Activated T-helper 9 cell treated with anti-CD3 and anti-CD28 coated beads, Interleukin-2, amount 50 U/mL, for 16 hours (primary cell): ENCODE data around the gene CLEC18B.
"Not testable (repeated sequence)": the region's sequence is repeated elsewhere in the genome, so short reads cannot be mapped to it uniquely, and the experiment has no call there.

Experiments used
- DNase-seq: peaks from one replicate; pipeline ENCODE4 v3.0.0-alpha.2; 2020; ENCODE audit warnings: low read depth

Gene CLEC18B

DNA sequence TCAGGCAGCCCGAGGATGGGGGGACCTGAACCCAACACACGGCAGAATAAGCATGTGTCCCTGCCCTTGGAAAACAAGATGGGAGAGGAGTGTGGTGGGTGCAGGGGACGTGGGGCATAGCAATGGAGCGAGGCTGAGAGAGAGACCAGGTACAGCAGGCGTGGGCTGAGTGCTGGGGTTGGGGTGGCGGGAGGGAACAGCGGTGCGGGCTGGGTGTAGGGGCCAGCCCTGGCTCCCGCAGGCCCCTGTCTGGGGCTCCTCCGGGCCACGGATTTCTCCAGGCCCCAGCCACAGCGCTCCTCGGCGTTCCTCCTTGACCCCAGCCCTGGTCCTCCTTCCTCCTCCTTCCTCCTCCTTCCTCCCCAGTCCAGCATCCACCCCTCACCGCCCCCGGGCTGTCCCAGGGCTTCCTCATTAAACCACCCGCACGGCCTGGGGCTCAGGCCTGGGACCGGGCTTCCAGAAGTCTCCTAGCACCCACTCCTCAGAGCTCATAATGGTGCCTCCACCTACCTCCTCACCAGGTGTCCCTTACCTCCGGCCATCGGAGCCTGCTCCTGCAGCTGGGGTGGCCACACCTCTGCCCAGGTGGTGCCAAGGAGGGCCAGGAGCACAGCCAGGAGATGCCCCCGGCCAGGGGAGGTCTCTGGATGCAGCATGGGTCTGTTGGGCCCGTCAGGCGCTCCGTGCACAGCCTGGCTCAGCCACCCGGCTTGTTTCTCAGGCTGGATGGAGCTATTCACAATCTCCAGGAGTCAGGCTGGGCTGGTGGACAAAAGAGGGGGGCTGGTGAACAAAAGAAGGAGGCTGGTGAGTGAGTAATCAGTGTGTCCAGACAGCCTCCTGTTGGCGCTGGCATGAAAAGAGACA lies at the start of gene CLEC18B:
Gene CLEC18B (minus strand): TSS at position 867 of the 870 bp plus-strand sequence. CDS start 208 bp downstream, at position 659.
- not testable (repeated sequence) for DNase-seq

DNA sequence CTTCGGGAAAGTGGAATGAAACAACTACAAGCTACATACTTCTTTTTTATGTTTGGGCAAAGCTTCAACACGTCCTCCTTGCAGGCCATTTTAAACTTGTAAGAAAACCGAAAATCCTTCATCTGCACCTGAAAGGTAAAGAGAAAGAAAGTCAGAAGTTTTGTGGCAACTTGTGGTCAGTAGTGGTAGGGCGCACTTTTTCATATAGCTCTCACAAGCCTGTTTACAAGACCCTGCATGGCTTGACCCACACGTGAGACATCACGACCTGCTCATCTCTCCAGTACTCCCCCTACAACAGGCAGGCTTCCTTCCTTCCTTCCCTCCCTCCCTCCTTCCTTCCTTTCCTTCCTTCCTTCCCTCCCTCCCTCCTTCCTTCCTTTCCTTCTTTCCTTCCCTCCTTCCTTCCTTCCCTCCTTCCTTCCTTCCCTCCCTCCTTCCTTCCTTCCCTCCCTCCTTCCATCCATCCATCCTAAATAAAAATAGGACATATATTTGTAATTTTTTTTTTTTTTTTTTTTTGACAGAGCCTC lies 48.7 kb upstream of the CLEC18B start:
- no peak for DNase-seq

DNA sequence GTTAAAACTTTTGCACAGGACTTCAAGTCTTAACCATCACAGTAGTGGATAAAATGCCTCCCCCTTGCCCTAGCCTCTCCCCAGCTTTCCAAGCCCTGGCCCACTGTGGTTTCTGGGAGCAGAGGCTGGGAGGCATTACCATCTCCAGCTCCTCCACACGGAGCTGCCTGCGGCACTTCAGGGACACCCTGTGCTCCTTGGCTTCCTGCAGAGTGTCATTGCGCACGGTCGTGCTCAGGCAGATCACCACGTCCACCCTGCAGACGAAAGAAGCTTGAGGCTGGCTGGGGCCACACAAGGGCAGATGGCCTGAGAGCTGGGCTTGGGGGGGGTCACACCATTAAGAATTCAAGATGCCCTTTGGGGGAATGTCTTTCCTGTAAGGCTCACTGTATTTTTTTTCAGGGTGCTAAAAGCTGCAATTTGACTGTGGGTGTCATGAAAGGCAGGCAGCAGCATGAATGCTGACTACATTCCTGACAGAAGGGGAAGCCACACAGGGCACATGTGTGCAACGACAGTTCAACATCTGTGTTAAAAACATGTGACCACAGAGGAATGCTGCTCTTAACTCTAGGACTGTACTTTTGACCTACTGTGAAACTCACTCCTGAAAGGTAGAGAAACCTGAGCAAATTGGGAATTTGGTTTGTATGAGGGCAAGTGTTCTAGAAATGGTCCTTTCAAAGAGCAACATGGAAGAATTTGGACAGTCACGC lies 47.7 kb upstream of the CLEC18B start:
- DNase-seq: no peak

DNA sequence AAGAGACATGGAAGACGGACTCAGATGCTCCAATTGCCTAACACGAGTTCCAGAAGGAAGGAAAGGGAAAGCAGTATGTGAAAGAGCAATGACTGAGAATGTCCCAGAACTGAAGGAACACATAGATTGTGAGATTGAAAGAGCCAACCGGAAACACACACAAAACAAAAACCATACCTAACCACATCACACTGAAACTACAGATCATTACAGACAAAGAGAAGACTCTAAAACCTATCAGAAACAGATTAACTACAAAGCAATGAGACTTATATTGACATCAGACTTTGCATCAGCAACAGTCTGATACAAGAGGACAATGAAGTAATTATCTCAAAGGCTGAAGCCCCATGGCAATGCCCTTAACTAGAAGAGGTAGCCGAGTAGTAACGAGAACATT lies 45.6 kb upstream of the CLEC18B start:
- DNase-seq: no peak

DNA sequence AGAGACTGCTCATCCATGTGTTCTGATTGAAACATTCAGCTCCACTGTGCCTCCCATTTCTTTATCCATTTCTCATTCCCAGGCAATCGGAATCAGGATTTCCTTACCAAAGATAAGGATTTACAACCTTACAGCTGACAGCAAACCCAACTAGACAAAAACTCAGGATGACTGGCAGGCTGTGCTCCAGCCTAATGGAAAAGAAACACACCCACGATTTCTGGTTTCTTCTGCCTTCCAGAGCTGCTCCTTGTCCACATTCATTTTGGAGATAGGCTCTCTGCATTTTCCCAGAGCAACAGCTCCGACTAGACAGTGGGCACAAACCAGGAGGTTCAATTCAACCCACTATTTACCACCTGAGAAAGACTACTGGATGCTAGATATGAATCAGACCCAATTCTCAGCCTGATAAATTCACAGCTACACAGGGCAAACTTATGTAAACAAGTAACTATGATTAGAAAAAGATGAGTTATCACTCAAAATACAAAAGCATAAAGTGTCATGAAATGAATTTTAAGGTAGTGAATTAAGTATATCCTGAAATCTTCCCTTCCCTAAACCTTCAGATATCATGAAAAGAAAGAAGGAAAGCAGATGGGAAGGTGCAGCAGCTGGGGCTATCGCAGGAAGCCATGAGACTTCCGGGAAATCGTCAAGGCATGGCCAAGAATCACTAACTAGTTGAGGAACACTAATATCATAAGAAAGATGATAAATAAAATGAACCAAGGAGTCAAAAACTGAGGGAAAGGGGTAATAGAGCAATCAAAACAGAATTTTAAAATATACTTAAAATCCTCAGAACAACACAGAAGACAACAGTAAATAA lies 44.8 kb upstream of the CLEC18B start:
- DNase-seq: no peak

DNA sequence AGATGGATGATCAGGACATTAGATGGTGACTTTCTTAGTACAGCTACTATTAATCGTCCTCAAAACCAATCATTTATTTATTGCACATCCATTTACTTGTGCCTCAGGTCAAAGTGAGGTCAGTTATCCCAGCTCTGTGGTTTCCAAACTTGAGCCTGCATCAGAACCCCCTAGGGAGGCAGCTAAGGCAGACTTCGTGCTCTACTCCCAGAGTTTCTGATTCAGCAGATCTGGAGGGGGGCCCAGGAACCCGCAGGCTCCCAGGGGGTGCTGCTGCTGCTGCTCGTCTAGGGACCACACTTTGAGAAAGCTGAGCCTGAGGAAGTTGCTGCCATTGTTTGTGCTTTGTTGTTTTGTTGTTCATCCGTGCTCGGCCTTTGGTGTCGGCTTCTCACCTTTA lies 44.0 kb upstream of the CLEC18B start:
- DNase-seq: no peak

DNA sequence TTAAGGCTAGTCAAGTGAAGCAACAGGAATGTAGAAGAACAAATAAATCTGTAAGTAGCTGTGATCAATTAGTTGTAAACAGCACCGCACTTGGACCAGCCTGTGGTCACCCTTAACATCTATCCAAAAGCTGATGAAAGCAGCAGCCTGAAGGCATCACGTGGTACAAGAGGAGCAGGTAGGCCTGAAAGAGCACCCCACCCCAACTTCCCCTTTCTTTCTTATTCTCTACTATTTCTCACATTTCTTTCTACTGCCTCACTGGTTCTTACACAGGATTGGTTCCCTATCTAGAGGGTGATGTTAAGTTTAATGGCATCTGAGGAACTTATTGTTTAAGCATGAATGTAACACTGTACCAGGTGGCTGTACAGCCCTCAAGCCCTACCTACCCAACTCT lies 42.6 kb upstream of the CLEC18B start:
- no peak for DNase-seq

DNA sequence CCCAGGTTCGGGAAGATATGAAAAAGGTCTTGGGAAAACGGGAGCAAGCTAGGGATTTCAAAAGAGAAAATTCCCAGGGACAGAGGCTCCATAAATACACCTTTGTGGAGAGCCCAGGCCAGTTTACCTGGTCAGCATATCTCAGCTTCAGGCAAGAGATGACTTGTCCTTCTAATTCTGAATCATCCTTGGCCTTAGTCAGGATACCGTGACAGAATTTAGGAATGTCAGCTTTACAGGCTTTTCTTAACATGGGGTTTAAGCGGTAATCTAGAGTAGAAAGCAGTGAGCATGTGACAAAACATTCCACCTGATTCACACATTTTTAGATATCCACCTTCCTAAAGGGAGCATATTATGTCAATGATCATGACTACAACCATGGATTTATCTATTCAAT lies 41.1 kb upstream of the CLEC18B start:
- DNase-seq: no peak

DNA sequence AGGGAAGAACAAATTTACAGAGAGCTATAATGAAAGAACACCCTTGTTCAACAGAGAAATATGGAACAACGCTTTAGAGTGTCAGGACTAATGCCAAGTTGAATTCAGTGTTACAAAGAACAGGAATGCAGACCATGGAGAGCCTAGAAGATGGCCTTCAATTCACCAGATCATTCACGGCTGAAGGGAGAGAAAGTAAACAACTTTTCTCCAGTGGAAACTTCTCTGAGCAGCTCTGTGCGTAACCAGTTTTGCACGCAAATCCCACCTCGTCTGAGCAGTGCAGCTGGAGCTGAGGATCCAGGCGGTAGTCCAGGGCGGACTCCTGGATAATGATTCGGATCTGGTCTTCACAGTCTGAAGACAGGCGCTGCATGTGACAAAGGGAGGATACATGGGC lies 40.5 kb upstream of the CLEC18B start:
- no peak for DNase-seq

DNA sequence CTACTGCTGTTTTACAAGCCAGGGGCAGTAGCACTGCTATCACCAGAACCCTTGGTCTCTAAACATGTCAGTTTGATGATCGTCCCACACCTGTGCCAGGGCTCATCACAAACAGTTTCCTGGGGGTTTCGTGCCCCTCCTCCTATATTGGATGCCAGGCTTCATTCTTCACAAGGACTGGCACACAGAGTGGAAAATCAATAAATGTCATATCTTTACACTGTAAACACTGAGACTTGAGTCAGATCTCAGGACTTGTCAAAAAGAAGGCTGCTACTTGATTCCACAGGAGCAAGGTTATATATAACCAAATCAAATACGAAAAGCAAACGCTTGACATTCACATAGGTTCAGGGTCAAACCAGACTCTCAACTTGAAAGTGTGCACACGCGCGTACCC lies 39.3 kb upstream of the CLEC18B start:
- no peak for DNase-seq

DNA sequence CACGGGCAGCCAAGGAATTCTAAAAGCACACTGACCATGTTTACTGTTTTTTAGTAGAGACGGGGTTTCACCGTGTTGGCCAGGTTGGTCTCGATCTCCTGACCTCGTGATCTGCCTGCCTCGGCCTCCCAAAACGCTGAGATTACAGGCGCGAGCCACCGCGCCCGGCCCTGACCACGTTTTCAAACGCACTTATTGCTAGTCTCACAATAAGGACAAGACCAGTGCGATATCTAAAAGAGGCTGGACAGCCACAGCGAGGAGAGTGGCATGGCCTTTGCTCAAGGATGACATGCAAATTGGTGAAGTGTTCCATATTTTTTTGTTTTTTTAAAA lies 35.0 kb upstream of the CLEC18B start:
- no peak for DNase-seq

DNA sequence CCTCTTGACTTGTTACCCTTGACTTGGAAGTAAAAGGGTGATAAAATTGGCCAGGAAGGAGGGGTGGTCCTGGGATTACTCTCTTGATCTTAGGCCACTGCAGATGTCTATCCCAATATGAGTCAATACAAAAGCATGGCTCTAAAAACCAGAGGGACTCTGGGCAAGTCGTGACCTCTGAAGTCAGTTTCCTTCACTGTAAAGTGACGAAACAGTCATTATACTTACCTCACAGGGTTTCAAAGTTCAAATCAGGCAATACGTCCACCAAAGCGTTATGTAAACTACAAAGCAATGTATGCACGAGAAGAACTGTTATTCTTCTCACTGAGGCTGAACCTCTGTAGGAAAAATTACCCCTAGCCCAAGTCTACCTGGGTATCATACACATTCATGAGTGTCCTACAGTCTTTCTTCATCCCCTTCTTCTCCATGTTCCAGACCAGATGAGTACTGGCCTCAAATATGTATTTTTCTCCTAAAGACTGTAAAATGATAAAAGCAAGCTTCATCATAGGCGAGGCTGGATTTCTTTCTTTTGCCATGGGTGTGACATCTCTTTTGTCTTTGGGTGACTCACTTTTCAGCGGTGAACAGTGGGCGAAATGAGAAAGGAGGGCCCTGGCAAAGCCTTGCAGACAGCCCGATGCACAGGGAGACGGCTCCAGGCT lies 34.5 kb upstream of the CLEC18B start:
- DNase-seq: no peak

DNA sequence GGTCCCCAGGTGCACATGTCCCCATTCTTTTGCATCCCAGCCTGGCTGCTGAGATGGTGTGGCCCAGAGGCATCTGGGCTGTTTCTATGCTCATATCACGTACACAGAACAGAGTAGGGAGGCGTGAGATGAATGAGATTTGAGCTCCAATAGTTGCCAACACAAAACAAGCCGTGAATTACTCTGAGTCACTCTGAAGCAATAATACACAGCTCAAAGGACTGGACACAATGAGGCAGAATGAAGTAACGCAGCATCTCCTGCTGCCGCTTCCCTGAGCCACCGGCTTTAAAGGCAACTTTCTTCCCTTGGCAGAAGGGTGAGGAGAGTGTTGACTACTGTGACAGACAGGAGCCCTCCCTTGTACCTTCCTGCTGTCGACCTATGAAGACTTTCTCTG lies 33.9 kb upstream of the CLEC18B start:
- DNase-seq: no peak

DNA sequence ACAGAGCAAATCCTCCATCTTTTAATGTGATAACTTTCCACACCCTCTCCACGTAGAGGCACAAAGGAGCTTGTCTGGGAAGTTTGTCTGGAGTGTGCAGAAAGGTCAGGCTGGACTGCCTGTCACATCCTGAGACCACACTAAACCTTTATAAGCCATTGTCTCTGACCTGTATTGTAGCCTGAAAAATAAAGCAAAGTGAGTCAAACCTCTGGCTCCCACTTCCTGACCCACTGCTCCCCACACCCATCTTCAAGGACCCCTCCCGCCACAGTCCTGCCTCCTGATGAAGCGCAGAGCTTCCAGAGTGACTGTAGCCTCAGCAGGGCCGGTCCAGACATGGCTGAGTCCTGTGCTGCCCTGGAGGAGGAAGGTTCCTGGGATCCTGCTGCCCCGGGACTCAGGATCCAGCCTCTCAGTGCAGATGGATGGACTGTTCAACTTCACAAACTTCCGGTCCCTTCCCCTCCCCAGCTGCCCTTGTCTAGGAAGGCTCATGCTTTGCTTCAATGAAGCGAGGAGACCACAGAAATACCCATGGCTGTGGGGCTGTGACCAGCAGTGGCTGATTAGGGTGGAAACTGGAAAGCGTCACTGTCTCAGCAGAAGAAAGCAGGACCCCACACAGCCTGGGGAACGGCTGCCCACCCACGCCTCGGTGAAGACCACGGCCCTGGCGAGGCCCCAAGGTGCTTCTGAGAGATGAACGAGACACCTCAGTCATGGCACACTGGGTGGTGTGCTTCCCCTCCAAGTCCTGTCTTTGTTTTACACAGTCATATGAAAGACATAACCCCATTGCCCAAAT lies 30.9 kb upstream of the CLEC18B start:
- no peak for DNase-seq

DNA sequence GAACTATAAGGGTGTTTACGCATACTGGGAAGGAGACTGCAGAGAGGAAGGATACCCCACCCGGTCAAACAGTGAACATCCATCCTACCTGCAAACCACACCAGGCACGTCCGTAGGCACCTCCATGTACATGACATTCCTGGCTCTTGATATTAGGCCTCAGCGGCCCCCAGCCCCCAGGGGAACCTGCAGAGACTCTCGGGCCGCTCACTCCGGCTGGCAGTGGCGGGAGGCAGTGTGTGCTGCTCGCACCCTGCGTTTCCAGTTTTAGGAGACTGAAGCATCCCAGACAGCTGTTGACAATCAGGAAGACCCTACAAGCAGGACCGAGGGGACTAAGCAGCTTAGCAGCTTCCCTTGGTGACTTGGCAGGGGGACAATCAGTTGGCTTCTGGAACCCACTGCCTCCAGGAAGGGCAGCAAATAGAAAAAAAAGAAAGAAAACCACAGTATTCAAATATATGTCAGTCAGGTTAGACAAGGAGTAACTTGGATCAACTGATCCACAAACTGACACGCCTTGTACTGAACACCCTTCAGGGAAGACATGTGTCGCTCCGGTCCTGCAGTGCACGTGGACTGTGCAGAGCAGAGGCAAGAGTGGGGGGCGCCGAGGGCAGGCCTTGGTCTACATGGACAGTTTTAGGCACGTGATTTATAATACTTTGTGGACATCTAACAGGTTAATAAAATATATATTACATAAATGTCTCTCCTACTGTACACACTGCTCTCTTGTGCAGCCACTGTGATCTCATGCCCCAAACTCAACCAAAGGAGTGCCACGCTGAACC lies 29.9 kb upstream of the CLEC18B start:
- DNase-seq: no peak

DNA sequence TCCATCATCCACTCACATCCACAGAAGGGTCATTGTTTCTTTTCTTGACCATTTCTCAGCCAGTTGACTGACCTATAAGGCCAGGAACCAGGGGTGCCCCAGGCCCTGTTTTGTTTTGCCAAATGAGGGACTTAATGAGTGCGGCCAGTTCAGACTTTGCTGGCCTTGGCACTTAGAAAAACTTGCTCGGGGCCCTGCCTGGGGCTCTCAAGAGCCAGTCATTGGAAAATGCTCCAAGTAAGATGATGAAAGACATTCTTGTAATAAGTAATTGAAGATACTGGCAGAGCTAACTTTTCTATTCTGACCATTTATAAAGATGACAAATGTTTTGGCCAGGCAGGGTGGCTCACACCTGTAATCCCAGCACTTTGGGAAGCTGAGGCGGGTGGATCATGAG lies 29.0 kb upstream of the CLEC18B start:
- DNase-seq: no peak

DNA sequence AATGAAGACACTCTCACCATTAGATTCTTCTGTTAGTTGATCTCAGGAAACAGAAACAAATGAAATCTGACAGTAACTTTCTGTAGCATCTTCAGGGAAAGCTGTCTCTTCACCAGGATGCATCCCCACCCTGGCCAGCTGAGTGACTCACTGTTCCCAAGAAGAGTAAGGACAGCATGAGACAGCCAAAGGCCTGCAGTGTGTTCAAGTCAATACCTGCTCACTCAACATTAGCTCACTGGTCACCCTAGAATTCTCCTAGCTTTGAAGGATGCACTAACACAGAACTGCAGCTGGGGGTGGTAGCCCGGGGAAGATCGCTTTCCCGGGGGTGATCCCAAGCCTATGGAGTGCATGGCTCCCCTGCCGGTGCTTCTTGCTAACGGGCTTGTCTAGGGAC lies 28.2 kb upstream of the CLEC18B start:
- no peak for DNase-seq

DNA sequence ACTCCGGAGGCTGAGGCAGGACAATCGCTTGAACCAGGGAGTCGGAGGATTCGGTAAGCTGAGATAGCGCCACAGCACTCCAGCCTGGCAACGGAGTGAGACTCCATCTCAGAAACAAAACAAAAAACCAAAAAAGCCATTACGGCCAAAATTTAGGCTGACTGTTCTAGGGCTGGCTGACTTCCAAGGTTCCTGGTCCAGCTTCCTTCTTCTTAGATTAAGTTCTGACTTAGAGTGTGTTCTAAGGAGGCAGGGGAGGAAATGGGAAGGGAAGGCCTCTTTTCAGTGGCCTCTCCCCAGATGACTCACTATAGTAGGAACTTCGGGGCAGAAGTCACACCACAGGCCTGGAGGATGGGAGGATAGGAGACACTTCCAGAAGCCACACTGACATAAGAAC lies 27.7 kb upstream of the CLEC18B start:
- no peak for DNase-seq

DNA sequence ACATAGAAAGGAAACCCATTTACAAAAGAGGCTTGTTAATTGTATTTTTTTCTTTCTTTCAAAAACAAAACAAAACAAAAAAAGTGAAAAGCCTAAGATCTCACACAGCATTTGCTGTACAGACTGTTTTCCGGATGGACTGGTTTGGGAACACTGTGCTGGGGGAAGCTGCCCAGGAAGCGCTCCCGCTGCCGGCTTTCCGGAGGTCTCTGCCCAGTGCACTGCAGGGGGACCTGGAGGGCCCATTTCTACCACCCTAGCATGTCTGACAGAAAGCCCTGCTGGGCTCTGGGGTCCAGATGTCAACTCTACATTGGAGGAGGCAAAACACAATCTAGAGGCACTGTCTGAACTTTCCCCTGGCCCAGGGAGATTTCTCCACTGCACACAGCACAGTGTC lies 26.3 kb upstream of the CLEC18B start:
- no peak for DNase-seq

DNA sequence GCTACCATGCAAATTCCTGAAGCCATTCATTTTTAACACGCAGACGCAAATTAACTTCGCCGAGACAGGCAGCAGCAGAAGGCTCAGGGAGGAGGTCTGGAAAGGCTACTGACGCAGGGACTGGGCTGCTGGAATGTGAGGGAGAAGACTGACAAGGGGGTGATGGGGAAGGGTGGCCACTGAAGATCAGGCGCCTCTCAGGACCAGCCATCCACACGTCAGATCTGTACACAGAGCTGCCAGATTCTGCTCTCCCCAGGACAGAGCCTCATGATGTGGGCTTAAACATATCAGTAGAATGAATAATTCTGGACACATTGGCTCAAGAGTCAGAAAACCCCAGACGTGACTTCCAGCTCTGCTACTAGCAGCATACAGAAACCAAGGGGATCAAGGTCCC lies 25.6 kb upstream of the CLEC18B start:
- no peak for DNase-seq
